Thoracic aorta (tissue), 2 donors: ENCODE data around the gene HAPLN3. TPM values are rescaled to one million over a fixed set of nuclear protein-coding genes. Genes with fewer than 3 reads are reported as not detected.

Source experiments
- ATAC-seq: fragments of 150-250 bp; one replicate; pipeline ENCODE4 v1.8.0; 2017; ENCODE audit warnings: low read depth; ENCODE audit not compliant: insufficient number of reproducible peaks, low FRiP score
- DNase-seq: peaks from one replicate; pipeline ENCODE4 v3.0.0-alpha.2; 2020; ENCODE audit warnings: low spot score
- H3K27ac ChIP-seq, 2 donors: fragments of 200-600 bp; sonication (generic); 1 replicate in 1 of 2; 2 replicates in 1 of 2; pipeline ENCODE4 v1.5.1; 2016; ENCODE audit warnings: mild to moderate bottlenecking in 2 of 2, moderate library complexity in 2 of 2
- H3K27me3 ChIP-seq: fragments of 200-600 bp; sonication (generic); replicated peaks from 2 replicates; pipeline ENCODE4 v1.6.0; 2016; ENCODE audit warnings: mild to moderate bottlenecking; ENCODE audit not compliant: insufficient read depth
- H3K36me3 ChIP-seq: fragments of 200-600 bp; sonication (generic); one replicate; pipeline ENCODE4 v1.5.1; 2016
- H3K4me1 ChIP-seq, 2 donors: fragments of 200-600 bp; sonication (generic); 1 replicate in 1 of 2; 2 replicates in 1 of 2; pipeline versions ENCODE4 v1.5.1 to v1.6.0; 2016; ENCODE audit warnings: low read depth in 2 of 2, mild to moderate bottlenecking in 1 of 2; ENCODE audit not compliant: control insufficient read depth in 1 of 2
- H3K4me3 ChIP-seq: fragments of 200-600 bp; sonication (generic); 2 replicates; pipeline ENCODE4 v1.5.1; 2016; ENCODE audit warnings: mild to moderate bottlenecking
- H3K9me3 ChIP-seq: fragments of 200-600 bp; sonication (generic); 2 replicates; pipeline ENCODE4 v1.5.1; 2016
- CTCF ChIP-seq: fragments of 200-600 bp; sonication (generic); IDR thresholded peaks from one replicate; pipeline ENCODE4 v1.5.1; 2019; ENCODE audit warnings: antibody characterized with exemption
- total RNA-seq, 2 donors: library from RNA; depleted of rRNA; stranded (reverse); fragments of >200 nt; gene quantifications; one replicate each; pipeline versions ENCODE4 v1.1.0 to v1.2.3, GENCODE V29; 2016

HAPLN3 gene
- total RNA-seq, 2 donors from 2014 or later, result 111 to 173 TPM

DNA sequence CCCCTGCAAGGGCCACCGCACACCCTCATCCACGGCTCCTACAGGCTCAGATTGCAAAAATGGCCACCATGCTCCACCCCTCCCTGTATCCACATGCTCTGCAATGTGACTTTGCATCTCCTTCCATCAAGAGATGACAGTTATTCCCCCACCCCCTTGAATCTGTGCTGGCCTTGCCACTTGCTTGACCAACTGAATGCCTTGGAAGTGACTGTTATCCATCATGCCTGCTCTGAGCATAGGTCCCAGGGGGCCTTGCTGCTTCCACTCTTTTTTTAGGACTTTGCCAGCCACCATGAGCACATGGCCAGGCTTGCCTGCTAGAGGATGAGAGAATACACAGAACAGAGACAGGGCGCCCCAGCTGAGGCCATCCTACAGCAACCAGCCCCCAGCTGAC, 13.6 kb downstream of the HAPLN3 start:
- H3K4me1 ChIP-seq, result peaks cover 10 to 11% of the 10 kb centered on the region in 2 donors
- H3K9me3 ChIP-seq, result no peaks in the 10 kb centered on the region
- H3K36me3 ChIP-seq, result peaks cover 27% of the 10 kb centered on the region
- no peak for TF ChIP-seq CTCF
- ATAC-seq, result no peak
- no peak overlapping the region for H3K4me3 ChIP-seq
- no peak for DNase-seq
- H3K27ac ChIP-seq, result no peak overlapping the region
- H3K27me3 ChIP-seq, result no peaks in the 10 kb centered on the region

- ATAC-seq (no peak), DNase-seq (no peak)
- Histone ChIP-seq H3K36me3 (peaks cover 24% of the 10 kb centered on the region), H3K9me3 (no peaks in the 10 kb centered on the region), H3K27ac (no peak overlapping the region), H3K27me3 (no peaks in the 10 kb centered on the region), H3K4me1 (peaks cover 10 to 11% of the 10 kb centered on the region in 2 donors), H3K4me3 (no peak overlapping the region)
- TF ChIP-seq CTCF, result no peak
Measured at GRCh38 chr15:88880944-88881740, 14.2 kb downstream of the HAPLN3 start.

- H3K9me3 ChIP-seq, result no peaks in the 10 kb centered on the region
- peak; percentile 45 for TF ChIP-seq CTCF
- H3K36me3 ChIP-seq, result peaks cover 16% of the 10 kb centered on the region
- no peak overlapping the region for H3K27ac ChIP-seq
- H3K27me3 ChIP-seq, result no peaks in the 10 kb centered on the region
- H3K4me3 ChIP-seq, result no peak overlapping the region
- ATAC-seq (no peak), DNase-seq (no peak)
- peaks cover 24 to 32% of the 10 kb centered on the region in 2 donors for H3K4me1 ChIP-seq
Measured at GRCh38 chr15:88878720-88879184, 16.6 kb downstream of the HAPLN3 start.

DNA sequence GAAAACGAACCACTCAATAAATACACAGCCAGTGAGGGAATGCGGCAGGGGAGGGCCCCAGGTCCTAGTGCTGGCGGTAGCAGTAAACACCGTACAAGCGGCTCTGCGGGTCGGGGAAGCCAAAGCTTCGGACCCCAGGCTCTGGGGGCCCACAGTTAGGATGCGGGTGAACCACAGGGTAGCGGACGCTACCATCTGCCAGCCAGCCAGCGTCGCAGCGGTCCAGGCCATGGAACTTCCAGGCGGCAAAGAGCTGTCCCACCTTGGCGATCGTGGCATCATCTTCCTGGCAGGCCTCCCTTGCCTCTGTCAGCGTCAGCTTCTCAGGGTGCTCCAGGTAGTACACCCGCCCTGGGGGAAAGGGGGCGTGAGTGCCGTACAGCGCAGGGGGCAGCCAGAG, 17.4 kb downstream of the HAPLN3 start:
- no peaks in the 10 kb centered on the region for H3K27me3 ChIP-seq
- peaks cover 16% of the 10 kb centered on the region for H3K36me3 ChIP-seq
- no peaks in the 10 kb centered on the region for H3K9me3 ChIP-seq
- TF ChIP-seq CTCF, result no peak
- ATAC-seq, result no peak
- H3K27ac ChIP-seq, result no peak overlapping the region
- DNase-seq, result no peak
- H3K4me3 ChIP-seq, result no peak overlapping the region
- peaks cover 22 to 32% of the 10 kb centered on the region in 2 donors for H3K4me1 ChIP-seq

DNA sequence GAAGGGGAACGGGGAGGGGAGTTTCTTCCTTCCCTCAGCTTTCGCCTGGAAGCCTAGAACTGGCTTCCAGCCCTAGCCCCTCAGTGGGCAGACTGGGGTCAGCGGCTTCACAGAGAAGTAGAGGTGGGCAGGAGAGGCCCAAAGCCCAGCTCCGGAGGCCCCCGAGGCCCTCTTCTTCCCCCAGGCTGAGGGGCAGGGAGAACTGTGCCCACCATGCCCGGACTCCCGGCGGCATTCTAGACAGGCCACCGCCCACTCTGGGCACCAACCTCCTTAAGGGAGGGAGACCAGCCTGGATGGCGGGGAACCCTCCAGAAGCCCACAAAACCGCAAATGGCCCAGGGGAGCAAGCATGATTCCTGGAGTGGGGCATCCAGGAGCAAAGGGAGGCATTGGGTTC, 17.9 kb downstream of the HAPLN3 start:
- no peaks in the 10 kb centered on the region for H3K9me3 ChIP-seq
- H3K27ac ChIP-seq, result no peak overlapping the region
- peaks cover 16% of the 10 kb centered on the region for H3K36me3 ChIP-seq
- peaks cover 17 to 29% of the 10 kb centered on the region in 2 donors for H3K4me1 ChIP-seq
- ATAC-seq (no peak), DNase-seq (no peak)
- no peak overlapping the region for H3K4me3 ChIP-seq
- H3K27me3 ChIP-seq, result no peaks in the 10 kb centered on the region
- TF ChIP-seq CTCF, result no peak
